GM19099 (cell line): ENCODE results near the gene HUNK.

Experiments
- POLR2A ChIP-seq: IDR thresholded peaks from 3 replicates; pipeline ENCODE4 v1.6.1; 2011; ENCODE audit warnings: low read depth; ENCODE audit not compliant: insufficient read length; ENCODE audit errors: extremely low read depth

HUNK gene

GRCh38 chr21:31983554-31983953, 110.7 kb downstream of the HUNK start:
- TF ChIP-seq POLR2A: no peak

DNA sequence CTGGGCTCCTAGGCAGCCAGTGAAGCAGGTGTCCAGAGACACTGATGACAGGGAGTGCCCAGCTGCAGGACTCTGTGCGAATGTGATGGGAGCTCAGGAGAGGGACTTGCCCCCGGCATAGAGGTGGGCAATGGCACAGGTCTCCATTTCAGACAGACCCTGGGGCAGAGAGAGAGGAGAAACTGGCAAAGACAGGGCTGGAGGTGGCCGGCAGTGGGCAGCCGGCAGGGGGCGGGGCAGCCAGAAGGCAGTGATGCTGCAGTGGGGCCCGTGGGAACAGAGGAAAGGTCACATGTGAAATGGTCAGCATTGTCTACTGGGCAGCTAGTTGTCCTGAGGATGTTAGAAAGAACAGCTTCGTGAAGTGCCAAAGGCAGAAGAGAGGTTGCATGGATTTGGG, 112.6 kb downstream of the HUNK start:
- no peak for TF ChIP-seq POLR2A

- TF ChIP-seq POLR2A: no peak
Observed at GRCh38 chr21:31986035-31986856, 113.4 kb downstream of the HUNK start.

- no peak for TF ChIP-seq POLR2A
Observed at GRCh38 chr21:31987696-31988095, 114.9 kb downstream of the HUNK start.

- no peak for TF ChIP-seq POLR2A
Observed at GRCh38 chr21:31988492-31989290, 115.9 kb downstream of the HUNK start.

GRCh38 chr21:31991356-31992331, 118.8 kb downstream of the HUNK start:
- TF ChIP-seq POLR2A: no peak

- TF ChIP-seq POLR2A: no peak
Observed at GRCh38 chr21:31992391-31992790, 119.6 kb downstream of the HUNK start.

DNA sequence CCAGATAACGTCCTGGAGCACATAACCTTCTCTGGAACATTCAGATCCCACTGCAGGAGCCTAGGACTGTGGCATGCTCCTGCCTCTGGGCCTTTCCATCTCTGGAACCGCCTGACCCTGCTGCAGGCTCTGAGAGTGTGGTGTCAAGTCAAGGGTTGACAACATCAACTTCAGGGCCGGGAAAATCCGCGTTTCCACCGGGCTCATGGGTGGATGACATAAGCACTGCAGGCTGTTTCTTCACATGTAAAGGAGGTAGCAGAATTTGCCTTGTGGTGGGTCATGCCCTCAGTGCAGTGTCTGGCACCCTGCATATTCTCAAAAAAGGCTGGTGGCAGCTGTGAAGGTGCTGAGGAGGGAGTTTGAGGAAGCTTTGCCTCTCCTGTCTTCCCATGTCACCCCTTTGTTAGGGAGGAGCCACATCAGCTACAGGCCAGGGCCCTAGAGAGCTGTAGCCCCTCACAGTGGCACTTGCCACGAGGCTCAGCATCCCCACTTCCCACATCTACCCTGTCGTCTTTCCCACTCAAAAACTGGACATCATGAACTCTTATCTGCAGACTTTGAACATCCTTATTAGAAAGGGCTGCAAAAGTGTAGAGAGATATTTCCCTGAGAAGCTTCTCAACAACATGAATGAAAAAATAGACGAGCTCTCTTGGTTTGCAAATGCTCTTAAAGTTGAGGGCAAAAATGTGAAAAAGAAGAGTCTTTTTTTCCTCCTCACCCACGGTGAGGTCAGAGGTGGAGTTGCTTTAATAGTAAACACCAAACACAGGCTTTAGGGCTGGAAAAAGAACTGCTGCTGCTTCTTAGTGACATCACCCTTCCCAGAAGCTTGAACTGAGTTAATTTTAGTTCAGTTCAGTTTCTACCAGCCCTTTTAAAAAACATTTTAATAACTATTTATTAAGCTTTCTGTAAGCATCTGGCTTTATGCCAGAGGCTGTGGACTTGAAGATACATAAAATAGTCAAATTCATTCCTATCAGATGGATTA, 121.3 kb downstream of the HUNK start:
- TF ChIP-seq POLR2A: no peak

DNA sequence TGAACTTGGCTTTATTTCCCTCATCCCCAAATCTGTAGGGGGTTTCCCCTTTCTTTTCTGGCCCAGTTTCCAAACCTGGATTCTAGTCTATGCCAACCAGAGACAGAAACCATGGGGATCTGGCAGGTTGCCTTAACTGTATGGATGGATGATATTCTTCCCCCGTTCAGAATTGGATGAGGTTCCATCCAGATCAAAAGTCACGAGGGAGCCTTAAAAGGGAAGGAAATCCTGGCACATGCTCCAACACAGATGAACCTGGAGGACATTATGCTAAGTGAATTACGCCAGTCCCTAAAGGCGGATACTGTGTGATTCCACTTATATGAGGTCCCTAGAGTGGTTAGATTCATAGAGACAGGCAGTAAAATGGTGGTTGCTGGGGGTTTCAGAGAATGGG, 124.4 kb downstream of the HUNK start:
- TF ChIP-seq POLR2A: no peak

GRCh38 chr21:31999810-32000468, 127.1 kb downstream of the HUNK start:
- no peak for TF ChIP-seq POLR2A

GRCh38 chr21:32001390-32001789, 128.6 kb downstream of the HUNK start:
- TF ChIP-seq POLR2A: no peak

GRCh38 chr21:32003411-32003810, 130.6 kb downstream of the HUNK start:
- TF ChIP-seq POLR2A: no peak

DNA sequence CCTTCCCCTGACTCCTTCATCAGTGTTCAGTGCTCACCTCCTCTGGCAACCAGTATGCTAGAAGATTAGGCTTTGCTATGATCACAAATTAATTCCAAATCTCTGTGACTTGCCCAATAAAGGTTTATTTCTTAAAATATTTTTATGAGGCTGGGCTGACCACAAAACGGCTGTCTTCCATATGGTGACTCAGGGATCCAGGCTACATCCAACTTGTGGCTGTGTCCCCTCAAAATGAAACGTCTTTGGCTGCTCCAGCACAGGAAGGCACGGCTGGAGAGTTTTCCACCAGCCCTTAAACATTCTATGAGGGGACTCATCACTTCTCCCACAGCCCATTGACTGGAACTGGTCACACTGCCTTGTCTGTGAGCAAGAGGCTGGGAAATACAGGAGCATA, 131.5 kb downstream of the HUNK start:
- TF ChIP-seq POLR2A: no peak
